Effector CD8-positive, alpha-beta T cell (primary cell): Measurements from ENCODE around the gene DOLK.

Source experiments
- DNase-seq: peaks from one replicate; lab custom pipeline; 2025; lab: John Stamatoyannopoulos, UW

DOLK gene

DNA sequence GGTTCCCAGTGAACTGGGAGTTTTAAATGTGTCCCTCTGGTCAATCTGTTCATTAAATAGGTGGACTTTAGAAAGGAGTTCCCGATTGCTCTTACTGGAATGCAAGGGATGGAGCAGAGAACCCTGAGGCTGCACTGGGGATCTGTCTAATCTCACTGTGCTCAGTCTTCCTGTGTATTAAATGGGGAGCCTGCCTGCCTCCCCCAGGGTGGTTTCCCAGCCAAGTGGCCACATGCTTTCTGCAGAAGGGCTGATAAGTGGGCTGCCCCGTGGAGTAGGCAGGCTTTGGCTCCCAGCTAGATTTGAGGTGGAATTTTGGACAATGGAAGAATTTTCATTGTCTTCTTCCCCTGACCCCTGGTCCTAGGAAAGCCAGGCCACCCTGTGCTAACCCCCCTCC is 40.7 kb downstream of the DOLK start:
- DNase-seq, result no peak

DNA sequence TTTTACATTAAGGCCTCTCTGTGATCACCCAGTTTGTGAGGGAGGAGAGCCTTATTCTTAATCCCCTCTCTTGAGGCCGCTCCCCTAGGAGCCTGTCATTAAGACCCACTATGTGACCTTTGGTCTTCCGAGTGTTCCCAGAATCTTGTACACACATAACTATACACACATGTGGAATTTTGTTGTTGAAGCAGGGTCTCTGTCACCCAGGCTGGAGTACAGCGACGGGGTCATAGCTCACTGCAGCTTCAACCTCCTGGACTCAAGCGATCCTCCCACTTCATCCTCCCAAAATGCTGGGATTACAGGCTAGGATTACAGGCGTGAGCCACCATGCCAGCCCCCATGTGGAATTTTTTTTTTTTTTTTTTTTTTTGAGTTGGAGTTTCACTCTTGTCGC is 41.4 kb downstream of the DOLK start:
- no peak for DNase-seq

DNA sequence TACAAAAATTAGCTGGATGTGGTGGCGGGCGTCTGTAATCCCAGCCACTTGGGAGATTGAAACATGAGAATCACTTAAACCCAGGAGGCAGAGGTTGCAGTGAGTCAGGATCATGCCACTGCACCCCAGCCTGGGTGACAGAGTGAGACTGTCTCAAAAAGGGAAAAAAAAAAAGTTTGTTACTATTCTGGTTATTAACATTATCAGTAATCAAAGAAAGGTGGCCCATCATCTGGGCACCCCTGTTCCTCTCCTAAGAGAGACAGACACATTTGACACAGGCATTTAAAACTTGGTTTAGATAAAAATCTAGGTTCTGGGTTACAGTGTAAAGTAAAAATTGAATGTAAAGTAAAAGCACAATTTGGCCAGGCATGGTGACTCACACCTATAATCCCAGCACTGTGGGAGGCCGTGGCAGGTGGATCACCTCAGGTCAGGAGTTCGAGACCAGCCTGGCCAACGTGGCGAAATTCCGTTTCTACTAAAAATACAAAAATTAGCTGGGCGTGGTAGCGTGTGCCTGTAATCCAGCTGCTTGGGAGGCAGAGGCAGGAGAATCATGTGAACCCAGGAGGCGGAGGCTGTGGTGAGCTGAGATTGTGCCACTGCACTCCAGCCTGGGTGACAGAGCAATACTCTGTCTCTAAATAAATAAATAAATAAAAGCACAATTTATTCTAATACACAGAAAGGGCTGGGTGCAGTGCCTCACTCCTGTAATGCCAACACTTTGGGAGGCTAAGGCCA is 43.4 kb downstream of the DOLK start:
- no peak for DNase-seq

DNA sequence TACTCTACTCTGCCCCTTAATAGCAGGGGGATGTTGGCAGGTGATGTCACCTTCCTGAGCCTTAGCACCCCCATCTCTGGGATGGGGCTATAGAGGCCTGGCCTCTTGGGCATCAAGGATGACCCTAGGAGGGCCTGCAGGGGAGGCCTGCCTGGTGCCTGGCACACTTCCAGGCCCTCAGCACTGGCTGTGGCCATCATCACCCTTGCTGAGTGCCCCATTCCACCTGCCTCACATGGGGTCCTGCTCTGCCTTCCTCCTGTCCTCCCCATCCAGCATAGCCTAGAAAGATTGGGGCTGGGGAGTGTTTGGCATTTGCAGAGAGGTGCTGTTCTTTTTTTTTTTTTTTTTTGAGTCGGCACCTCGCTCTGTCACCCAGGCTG is 44.3 kb downstream of the DOLK start:
- no peak for DNase-seq

DNA sequence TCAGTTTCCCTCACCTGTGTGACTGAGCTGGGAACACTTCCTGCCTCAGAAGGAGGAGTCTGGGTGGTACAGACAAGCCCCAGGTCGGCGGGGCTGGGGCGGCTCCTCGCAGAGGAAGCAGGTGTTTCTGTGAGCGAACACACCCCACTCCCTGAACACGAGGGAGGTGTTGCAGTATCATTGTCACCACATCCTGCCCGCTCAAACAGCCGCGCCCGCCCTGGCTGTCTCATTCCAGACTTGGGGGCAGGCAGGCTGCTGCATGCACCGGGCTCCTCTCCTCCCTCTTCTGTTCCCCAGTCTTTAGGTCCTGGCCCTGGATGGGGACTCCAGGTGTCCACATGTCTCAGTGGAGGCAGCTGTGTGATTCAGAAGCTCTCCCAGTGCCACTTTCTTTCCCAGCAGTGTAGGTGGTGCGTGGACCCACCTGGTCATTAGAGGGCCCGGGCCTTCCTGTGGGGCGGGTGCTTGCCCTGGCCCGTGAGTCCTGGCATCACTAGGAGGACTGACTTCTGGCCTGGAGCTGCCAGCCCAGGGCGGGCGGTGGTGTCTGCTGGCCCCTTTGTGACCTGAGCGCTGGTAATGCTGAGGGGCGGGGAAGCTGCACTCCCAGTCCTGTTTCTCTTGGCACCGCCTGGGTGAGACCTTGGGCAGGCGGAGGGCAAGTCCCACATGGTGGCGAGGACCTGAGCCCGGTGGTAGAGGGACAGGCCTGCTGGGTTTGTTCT is 44.9 kb downstream of the DOLK start:
- peak; percentile 64 for DNase-seq

DNA sequence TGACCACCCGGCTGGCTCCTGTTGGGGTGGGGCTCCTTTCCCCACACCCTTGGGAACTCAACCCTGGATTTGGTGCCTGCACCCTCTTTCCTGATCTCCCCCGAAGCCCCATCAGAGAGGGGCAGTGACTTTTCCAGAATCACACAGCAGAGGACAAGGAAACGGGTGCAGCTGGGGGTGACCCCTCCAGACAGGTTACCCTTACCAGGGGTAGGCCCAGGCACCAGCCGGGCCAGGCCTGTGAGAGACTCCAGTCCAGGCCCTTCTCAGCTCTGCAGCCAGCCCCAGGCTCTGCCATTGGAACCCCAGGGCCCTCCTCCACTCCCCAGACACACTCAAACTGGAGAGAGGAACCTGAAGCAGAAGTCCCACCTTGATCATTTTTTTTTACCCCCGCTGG is 45.6 kb downstream of the DOLK start:
- DNase-seq, result no peak

DNA sequence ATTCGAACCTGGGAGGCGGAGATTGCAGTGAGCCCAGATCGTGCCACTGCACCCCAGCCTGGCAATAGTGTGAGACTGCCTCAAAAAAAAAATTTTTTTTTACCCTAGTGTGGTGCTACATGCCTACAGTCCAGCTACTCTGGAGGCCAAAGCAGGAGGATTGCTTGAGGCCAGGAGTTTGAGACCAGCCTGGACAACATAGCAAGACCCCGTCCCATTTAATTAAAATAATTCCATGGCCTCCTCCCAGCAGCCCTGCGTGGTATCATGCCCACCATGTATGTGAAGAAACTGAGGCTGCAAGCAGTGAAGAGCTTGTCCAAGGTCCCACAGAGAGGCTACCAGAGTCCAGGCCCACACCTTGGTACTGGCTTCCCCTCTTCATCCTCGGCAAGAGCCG is 46.0 kb downstream of the DOLK start:
- DNase-seq, result no peak

DNA sequence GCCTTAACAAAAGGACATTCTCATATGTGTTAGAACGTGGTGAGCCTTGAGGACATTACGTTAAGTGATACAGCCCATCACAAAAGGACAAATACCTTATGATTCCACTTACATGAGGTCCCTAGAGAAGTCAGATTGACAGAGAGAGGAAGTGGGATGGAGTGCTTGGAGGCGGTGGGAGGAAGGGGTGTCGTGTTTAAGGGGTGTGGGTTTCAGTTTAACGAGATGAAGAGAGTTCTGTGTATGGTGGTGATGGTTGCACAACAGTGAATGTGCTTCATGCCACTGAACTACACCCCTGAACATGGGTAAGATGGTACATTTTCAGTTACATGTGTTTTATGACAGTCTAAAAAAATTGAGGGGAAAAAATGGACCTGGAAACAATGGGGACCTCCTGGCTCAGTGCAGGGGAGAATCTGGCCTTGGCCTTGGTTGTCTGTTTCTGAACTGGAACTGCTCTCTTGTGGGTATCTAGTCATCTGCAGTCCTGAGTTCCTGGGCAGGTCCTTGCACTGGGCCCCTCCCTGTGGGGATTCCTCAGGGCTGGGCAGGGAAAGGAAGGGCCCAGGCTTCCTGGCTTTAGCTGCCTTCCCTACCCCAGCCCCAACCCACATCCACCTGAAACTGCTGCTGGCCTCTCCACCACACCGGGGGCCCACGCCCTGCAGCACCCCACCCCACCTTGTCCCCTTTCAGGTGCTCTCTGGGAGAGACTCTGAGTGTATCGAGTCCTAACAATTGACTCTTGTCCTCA is 47.7 kb downstream of the DOLK start:
- no peak for DNase-seq

DNA sequence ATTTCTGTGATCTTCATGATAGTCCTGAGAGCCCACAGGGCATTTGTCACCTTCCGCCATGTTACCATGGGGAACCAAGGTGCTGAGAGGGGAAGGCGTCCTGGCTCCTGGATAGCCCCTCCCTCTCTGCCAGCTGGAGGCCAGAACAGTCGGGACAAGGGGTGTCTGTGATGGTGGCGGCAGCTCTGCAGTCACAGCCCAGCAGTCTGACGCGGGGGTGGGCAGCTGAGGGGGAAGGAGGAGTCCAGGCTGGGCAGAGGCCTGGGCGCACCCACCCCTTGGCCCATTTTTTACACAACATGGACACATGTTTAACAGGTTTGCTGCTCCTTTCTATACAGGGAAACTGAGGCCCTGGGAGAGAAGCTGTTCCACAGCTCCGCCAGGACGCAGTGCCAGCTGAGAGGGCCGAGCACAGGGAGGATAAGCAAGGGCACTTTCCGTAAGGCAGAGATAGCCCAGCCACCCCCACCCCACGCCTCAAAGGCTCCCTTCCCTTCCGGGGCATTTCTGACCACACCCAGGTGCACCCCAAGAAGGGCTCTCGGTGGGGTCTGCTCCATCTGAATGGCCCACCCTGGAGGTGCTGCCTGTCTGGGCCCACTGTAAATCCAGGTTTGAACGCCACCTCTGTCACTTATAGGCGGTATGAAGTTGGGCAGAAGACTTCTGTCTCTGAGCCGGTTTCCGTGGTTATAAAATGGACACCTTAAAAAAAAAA is 48.4 kb downstream of the DOLK start:
- no peak for DNase-seq

DNA sequence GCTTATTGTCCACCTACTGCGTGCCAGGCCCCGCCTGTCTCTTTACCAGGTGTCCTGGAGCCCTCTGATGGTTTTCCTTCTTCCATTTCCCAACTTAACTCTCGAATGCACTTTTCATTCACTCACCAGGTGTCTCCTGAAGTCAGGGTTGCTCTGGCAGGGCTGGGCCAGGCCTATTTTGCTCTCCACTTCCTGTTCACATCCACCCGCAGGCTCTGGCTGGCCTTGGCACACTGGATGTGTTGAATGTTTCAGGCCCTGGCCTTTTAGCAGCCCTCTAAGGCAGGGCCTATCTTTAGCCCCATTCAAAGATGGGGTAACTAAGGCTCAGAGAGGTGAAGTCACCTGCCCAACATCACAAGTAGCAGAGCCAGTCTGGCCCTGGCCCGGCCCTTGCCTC is 49.0 kb downstream of the DOLK start:
- no peak for DNase-seq

DNA sequence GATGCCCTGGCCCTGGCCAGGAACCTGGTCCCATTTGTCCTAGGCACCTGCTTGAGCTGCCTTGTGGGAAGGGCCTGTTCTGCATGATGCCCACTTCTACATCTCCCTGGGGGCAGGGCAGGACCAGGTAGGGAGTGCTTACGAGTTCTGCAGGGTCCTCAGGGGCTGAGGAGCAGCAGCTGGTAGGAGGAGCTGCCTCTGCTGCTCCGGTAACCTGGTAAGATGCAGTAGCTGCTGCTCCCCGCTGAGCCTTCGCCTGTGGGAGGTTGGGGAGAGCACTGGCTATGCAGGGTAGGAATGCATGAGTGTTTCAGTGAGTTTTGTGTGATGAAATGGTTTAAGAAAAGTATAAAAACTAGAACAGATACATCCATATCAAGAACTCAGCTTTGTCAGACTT is 51.8 kb downstream of the DOLK start:
- no peak for DNase-seq
